CD14-positive monocyte (primary cell): ENCODE measurements around the gene EFCAB5. TPM values are rescaled to one million over a fixed set of nuclear protein-coding genes. Genes with fewer than 3 reads are reported as not detected.

Experiments
- DNase-seq, 3 donors: peaks; one replicate each; pipeline ENCODE4 v3.0.0-alpha.2; 2011 to 2022
- H2AFZ ChIP-seq: 2 replicates; pipeline ENCODE4 v1.6.0; 2012; ENCODE audit warnings: mild to moderate bottlenecking, low read depth, low read length, inconsistent platforms; ENCODE audit not compliant: insufficient read depth, poor library complexity, severe bottlenecking
- H3K27ac ChIP-seq, 2 donors: 1 replicate in 1 of 2; 2 replicates in 1 of 2; pipeline ENCODE4 v1.5.1; 2012 to 2013; ENCODE audit warnings: low read length in 2 of 2, control low read depth in 1 of 2, inconsistent platforms in 1 of 2, low read depth in 1 of 2, mild to moderate bottlenecking in 1 of 2
- H3K27me3 ChIP-seq, 2 donors: one replicate each; pipeline versions ENCODE4 v1.6.0 to v1.6.1; 2011 to 2013; ENCODE audit warnings: low read length in 2 of 2; ENCODE audit not compliant: control insufficient read depth in 2 of 2, insufficient read depth in 2 of 2
- H3K36me3 ChIP-seq, 2 donors: replicated peaks in 1 of 2; 1 replicate in 1 of 2; 2 replicates in 1 of 2; pipeline versions ENCODE4 v1.5.1 to v1.6.1; 2012 to 2013; ENCODE audit warnings: low read length in 2 of 2, control low read depth in 1 of 2, inconsistent platforms in 1 of 2, mild to moderate bottlenecking in 1 of 2; ENCODE audit not compliant: insufficient read depth in 2 of 2, control insufficient read depth in 1 of 2
- H3K4me1 ChIP-seq, 2 donors: 1 replicate in 1 of 2; 2 replicates in 1 of 2; pipeline versions ENCODE4 v1.5.1 to v1.6.1; 2012 to 2013; ENCODE audit warnings: low read length in 2 of 2, control low read depth in 1 of 2, inconsistent platforms in 1 of 2, mild to moderate bottlenecking in 1 of 2, moderate library complexity in 1 of 2; ENCODE audit not compliant: insufficient read depth in 2 of 2, control insufficient read depth in 1 of 2
- H3K4me2 ChIP-seq: replicated peaks from 2 replicates; pipeline ENCODE3; 2012; ENCODE audit warnings: low read length, moderate library complexity, mild to moderate bottlenecking; ENCODE audit not compliant: poor library complexity, severe bottlenecking; ENCODE audit errors: extremely low read depth
- H3K4me3 ChIP-seq, 3 experiments: fragments of 200-600 bp in 1 of 3; sonication (generic) in 1 of 3; replicated peaks in 1 of 3; 1 replicate in 2 of 3; 2 replicates in 1 of 3; pipeline ENCODE4 v1.5.1; 2011 to 2013; ENCODE audit warnings: low read length in 3 of 3, mild to moderate bottlenecking in 3 of 3, control low read depth in 2 of 3, low read depth in 2 of 3, inconsistent platforms in 1 of 3, moderate library complexity in 1 of 3
- H3K79me2 ChIP-seq: 2 replicates; pipeline ENCODE4 v1.6.0; 2012; ENCODE audit warnings: mild to moderate bottlenecking, control low read depth, inconsistent platforms, low read length, moderate library complexity; ENCODE audit not compliant: insufficient read depth
- H3K9ac ChIP-seq: 2 replicates; pipeline ENCODE4 v1.6.0; 2017; ENCODE audit warnings: low read length, mild to moderate bottlenecking; ENCODE audit not compliant: insufficient read depth, poor library complexity, severe bottlenecking
- H3K9me3 ChIP-seq, 2 donors: replicated peaks in 1 of 2; 1 replicate in 1 of 2; 2 replicates in 1 of 2; pipeline versions ENCODE4 v1.5.1 to v1.6.1; 2012 to 2013; ENCODE audit warnings: low read length in 2 of 2, control low read depth in 1 of 2; ENCODE audit not compliant: control insufficient read depth in 1 of 2, insufficient read depth in 1 of 2
- H4K20me1 ChIP-seq: 2 replicates; pipeline ENCODE4 v1.6.0; 2012; ENCODE audit warnings: mild to moderate bottlenecking, low read length, control low read depth, moderate library complexity; ENCODE audit not compliant: insufficient read depth
- H3K27ac Mint-ChIP-seq, 7 donors: one replicate each; pipeline ENCODE4 v1.8.0; 2020; ENCODE audit warnings: mild to moderate bottlenecking in 7 of 7, mixed read lengths in 7 of 7, moderate library complexity in 6 of 7, inconsistent platforms in 2 of 7
- H3K27me3 Mint-ChIP-seq, 3 donors: one replicate each; pipeline ENCODE4 v1.8.0; 2021 to 2022; ENCODE audit warnings: low read depth in 3 of 3, mild to moderate bottlenecking in 3 of 3, mixed read lengths in 3 of 3, moderate library complexity in 3 of 3, inconsistent platforms in 1 of 3
- H3K36me3 Mint-ChIP-seq, 2 donors: one replicate each; pipeline ENCODE4 v1.8.0; 2020; ENCODE audit warnings: mixed read lengths in 2 of 2, inconsistent platforms in 1 of 2, mild to moderate bottlenecking in 1 of 2
- H3K4me1 Mint-ChIP-seq: one replicate; pipeline ENCODE4 v1.8.0; 2020; ENCODE audit warnings: mild to moderate bottlenecking, mixed read lengths
- H3K4me3 Mint-ChIP-seq, 2 donors: one replicate each; pipeline ENCODE4 v1.8.0; 2020; ENCODE audit warnings: mild to moderate bottlenecking in 2 of 2, mixed read lengths in 2 of 2, moderate library complexity in 1 of 2
- H3K9me3 Mint-ChIP-seq, 7 donors: one replicate each; pipeline ENCODE4 v1.8.0; 2020 to 2022; ENCODE audit warnings: mixed read lengths in 7 of 7, mild to moderate bottlenecking in 6 of 7, moderate library complexity in 6 of 7, inconsistent platforms in 2 of 7
- CTCF ChIP-seq: fragments of 200-600 bp; IDR thresholded peaks from one replicate; pipeline ENCODE4 v1.8.0; 2022; ENCODE audit warnings: antibody characterized with exemption, mild to moderate bottlenecking
- intact Hi-C, 2 donors: fragments of 100-400 bp; cut with micrococcal nuclease; formaldehyde crosslinking; loops; one replicate each; pipeline versions ENCODE4 v1.15.0 to v1.15.1; 2023
- polyA plus RNA-seq, 3 donors: library from polyadenylated mRNA; depleted of rRNA in 1 of 3; unstranded in 2 of 3; stranded (reverse) in 1 of 3; fragments of 300-500 nt in 2 of 3; fragments of >200 nt in 1 of 3; fragmentation: Illumina TruSeq in 2 of 3; gene quantifications; 1 replicate in 2 of 3; 2 replicates in 1 of 3; pipeline ENCODE4 v1.2.3, GENCODE V29; 2012 to 2021

The EFCAB5 gene
- polyA plus RNA-seq, 3 donors = 0.04 TPM; not detected in 2

GRCh38 chr17:30112794-30113193 is 171.4 kb downstream of the EFCAB5 start:
- Histone ChIP-seq H3K79me2 (peaks cover 12% of the 10 kb centered on the region), H3K9ac (no peak overlapping the region), H3K27me3 (no peaks in the 10 kb centered on the region), H3K9me3 (no peaks in the 10 kb centered on the region), H4K20me1 (no peaks in the 10 kb centered on the region), H3K4me1 (peaks cover 5 to 7% of the 10 kb centered on the region in 2 donors), H3K27ac (no peak overlapping the region), H2AFZ (peak overlapping the region; percentile 17), H3K4me2 (no peak overlapping the region), H3K36me3 (no peaks in the 10 kb centered on the region), H3K4me3 (no peak overlapping the region)
- peaks cover 0 to 2% (median 0%) of the 10 kb centered on the region in 7 donors for H3K9me3 Mint-ChIP-seq
- H3K4me1 Mint-ChIP-seq = peaks cover 6% of the 10 kb centered on the region
- H3K27ac Mint-ChIP-seq = no peak overlapping the region
- TF ChIP-seq CTCF = no peak
- DNase-seq = no peak
- no peaks in the 10 kb centered on the region for H3K36me3 Mint-ChIP-seq
- H3K4me3 Mint-ChIP-seq = no peak overlapping the region
- intact Hi-C loops = no loop called here
- H3K27me3 Mint-ChIP-seq = no peaks in the 10 kb centered on the region

GRCh38 chr17:30113213-30113612 is 171.8 kb downstream of the EFCAB5 start:
- Histone ChIP-seq H3K9ac (no peak overlapping the region), H3K27me3 (no peaks in the 10 kb centered on the region), H4K20me1 (no peaks in the 10 kb centered on the region), H2AFZ (no peak overlapping the region), H3K4me1 (peaks cover 8 to 12% of the 10 kb centered on the region in 2 donors), H3K9me3 (no peaks in the 10 kb centered on the region), H3K36me3 (no peaks in the 10 kb centered on the region), H3K27ac (no peak overlapping the region), H3K4me3 (no peak overlapping the region), H3K4me2 (no peak overlapping the region), H3K79me2 (peaks cover 16% of the 10 kb centered on the region)
- no peak for DNase-seq
- peaks cover 11% of the 10 kb centered on the region for H3K4me1 Mint-ChIP-seq
- no peak overlapping the region for H3K4me3 Mint-ChIP-seq
- H3K9me3 Mint-ChIP-seq = peaks cover 0 to 2% (median 0%) of the 10 kb centered on the region in 7 donors
- no peak for TF ChIP-seq CTCF
- intact Hi-C loops = no loop called here
- no peak overlapping the region for H3K27ac Mint-ChIP-seq
- H3K27me3 Mint-ChIP-seq = no peaks in the 10 kb centered on the region
- H3K36me3 Mint-ChIP-seq = no peaks in the 10 kb centered on the region
